HG02870 (cell line): ENCODE results near the gene MLLT6.

Source experiments
- ATAC-seq: cut with Tn5 transposase; IDR thresholded peaks from one replicate; pipeline ENCODE4 v1.9.1; 2021; ENCODE audit warnings: mild to moderate bottlenecking, moderate library complexity; ENCODE audit not compliant: unreplicated experiment

The MLLT6 gene

DNA sequence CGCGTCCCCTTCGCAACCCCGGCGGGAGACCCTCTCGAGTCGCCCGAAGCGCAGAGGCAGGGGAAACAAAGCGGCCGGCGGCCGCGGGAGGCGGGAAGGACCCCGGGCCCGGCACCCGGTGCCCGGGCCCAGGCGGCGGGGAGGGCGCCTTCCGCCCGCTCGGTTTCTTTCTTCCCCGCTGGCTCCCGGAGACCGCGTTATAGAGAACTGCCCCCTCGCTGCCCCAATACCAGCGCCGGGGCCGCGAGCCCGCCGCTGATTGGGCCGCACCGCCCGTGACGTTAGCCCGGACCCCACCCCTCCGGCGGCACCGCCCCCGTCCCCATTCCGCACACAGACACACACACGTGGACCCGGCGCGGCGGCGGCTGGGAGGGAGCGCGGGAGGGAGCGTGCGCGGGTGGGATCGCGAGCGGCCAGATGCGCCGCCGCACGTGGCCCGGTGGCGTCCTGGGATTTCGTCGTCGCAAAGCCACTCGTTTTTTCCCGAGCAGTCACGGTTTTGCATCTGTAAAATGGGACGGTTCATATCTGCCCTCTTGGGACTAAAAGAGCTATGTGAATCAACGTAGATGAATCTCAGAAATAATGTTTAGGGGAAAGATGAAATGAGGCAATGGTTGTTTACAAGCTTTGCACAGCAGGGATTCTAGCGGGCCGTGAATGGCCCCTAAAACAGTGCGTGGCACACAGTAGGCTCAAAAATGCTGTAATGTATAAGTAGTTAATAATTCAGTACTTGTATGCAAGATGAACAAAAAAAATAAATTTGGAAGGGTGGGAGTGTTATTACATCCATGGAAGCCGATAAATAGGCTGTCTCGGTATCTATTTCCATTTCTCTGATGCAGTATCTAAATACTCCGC is 30.1 kb upstream of the MLLT6 start, which contains the start of gene EPOP:
Gene EPOP (minus strand): TSS at position 209 of the 867 bp plus-strand sequence. CDS start 462 bp downstream, outside the sequence.
- no peak for ATAC-seq

DNA sequence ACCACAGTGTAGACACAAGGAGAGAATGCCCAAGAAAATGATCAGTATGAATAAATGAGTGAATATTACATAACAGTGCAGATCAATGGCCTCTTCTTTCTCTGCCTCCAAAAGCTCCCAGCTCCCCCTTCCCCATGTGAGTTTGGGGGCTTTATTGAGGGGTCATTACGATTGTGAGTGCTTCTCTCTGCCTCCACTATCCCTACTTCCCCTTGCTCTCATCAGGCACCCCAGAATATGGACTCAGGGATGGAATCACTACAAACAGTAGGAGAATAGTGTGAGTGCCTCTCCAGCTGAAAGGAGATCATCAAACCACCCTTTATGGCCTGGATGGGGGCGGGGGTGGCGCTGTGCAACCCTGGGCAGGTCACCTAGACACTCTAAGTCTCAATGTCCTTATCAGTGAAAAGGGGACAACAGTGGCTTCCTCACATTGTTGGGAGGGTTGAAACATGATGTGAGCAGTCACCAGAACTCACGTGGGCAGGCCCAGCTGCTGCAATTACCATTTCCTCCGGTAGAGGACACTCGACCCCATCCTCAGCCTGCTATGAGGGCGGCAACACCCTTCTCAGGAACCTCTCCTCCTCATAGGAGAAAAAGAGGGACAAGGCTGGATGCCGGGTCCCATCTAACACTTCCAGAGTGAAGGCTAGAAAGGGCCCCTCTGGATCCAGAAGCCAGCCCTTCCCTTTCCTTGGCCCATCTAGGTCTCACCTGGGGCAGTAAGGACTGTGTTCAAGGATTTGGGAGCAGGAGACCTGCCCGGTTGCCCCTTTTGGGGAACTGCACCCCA is 28.2 kb upstream of the MLLT6 start:
- ATAC-seq = no peak

DNA sequence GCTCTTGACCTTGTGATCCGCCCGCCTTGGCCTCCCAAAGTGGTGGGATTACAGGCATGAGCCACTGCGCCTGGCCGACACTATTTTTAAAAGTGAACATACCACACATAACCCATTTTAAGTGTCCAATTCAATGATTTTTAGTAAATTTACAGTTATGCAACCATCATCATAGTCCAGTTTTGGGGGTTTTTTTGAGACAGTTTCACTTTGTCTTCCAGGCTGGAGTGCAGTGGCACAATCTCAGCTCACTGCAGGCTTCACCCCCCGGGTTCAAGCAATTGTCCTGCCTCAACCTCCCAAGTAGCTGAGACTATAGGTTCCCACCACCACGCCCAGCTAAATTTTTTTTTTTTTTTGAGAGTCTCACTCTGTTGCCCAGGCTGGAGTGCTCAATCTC is 27.3 kb upstream of the MLLT6 start:
- no peak for ATAC-seq

DNA sequence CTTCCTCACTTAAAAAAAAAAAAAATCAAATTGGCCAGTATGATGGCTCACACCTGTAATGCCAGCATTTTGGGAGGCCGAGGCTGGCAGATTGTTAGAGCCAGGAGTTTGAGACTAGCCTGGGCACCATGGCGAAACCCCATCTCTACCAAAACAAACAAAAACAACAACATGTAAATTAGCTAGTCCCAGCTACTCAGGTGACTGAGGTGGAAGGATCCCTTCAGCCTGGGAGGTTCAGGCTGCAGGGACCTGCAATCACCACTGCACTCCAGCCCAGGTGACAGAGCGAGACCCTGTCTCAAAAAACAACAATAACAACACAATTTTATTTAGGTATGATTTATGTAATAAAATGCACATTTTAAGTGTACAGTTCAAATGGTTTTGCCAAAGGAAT is 24.0 kb upstream of the MLLT6 start:
- no peak for ATAC-seq

DNA sequence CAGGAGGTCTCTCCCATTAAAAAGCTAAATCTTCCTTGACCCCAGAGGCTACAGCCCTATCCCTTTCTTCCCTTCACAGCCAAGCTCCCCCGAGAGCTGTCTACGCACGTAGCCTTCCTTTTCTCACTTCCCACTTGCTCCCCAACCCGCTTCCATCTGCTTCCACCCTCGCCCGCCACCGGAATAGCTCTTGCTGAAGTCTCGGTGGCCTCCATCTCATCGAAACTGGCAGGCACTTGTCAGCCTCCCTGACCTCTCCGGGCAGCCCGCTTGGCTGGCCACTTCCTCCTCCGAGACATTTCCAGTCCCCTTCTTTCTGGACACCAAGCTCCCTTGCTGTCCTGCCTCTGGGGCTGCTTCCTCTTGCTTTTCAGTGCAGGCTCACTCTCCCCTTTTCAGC is 19.6 kb upstream of the MLLT6 start:
- ATAC-seq = no peak

DNA sequence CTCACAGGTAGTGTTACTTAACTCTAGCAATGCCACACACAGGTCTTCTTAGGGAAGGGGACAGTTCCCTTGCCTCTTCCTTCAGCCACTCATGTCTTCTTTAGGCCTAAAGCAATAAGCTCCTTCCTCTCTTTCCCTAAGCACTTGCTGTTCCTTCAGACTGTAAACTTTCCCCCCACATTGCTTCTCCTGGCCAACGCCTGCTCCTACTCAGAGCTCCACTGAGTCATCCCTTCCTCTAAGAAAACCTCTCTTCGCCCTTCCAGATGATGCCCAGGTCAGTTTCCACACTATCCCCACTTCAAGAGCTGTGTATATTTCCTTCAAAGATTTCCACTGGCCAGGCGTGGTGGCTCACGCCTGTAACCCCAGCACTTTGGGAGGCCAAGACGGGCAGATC is 17.8 kb upstream of the MLLT6 start:
- no peak for ATAC-seq

DNA sequence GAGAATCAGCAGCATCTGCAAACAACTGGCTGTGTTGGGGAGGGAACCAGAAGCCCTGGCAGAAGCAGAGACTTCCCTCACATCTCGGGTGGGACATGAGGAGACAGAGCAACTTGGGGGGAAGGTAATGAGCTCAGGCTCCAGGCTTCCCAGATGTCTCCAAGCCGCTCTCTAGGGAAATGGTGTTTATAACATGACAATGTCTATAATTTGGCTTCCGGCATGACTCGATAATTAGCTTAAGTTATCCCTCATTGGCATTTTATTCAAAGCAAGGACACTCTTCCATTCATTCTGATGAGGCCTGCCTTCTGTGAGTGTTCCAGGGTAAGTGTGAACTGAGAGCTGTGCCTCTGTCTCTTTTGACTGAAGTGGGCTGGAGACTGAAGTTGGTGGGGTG is 14.7 kb upstream of the MLLT6 start:
- no peak for ATAC-seq

DNA sequence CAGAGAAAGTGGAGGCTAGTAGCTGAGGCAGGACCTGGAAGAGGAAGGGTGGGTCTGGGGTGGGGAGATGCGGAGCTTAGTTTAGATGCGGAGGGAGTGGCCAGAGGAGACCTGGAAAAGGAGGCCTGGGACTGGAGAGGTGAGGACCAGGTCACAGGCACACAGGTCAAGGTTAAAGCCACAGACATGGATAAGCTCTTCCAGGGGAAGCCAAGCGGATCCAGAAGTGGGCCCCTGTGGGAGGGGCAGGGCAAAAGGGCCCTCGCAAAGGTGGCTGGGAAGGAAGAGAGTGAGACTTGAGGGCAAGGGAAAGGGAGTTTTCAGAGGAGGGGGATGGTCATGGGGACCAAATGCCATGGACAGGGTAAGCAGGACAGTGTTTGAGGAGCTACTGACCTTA is 13.9 kb upstream of the MLLT6 start:
- no peak for ATAC-seq

DNA sequence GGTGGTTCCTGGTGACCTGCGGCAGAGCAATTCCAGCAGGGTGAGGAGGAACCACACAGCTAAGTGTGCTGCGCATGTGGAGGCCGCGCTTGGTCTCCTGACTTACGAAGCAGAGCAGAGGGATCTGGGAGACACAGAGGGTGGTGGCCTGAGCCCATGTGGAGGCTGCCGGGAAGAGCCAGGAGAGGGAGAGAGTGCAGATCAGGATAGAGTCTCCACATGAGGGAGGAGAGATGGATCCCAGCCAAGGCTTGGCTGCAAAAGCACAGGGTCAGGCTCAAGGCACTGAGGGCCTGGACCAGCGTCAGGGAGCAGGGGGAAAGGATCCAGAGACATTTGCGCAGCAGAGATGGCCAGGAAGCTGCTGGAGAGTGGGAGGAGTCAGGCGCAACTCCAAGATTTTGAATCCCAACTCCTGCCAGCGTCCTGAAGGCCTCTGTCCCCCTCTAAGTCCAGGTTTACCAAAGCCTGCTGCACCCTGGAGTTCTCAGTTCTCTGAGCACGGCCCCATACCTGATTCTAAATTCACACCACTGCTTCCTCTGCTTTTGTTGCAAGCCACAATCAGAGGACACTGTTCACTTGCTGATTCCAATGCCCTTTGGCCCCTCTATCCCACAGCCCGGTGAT is 11.3 kb upstream of the MLLT6 start:
- ATAC-seq = no peak

DNA sequence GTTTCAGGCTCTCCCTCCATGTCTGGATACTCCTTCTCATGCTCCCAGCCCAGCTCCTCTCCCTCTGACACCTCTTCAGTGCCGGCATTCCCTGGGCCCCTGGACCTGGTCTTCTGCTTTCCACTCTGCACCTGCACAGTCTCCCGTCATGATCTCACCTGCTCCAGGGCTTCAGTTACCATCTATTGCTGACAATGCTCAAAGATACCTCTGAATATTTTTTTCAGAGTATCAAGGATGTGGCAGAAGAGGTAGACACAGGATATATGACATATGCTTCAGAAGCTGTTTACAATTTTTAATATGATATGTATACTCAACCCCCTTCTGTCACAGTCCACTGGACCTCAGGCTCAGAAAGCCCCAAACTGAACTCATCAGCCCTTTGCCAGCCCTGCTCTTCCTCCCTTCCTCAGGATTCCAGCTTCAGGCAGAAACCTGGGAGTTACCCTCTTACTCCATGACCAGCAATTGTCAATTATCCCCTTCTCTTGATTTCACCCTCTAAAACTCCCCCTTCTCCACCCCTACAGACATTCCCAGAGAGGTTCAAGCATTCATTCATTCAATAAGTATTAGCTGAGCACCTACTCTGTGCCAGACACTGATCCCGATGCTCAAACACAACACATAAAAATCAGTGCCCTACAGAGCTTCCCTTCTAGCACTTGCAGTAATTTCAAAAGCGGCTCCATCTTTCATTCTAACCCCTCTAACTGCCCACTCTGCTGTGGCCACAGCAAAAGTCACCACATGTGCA is 7.8 kb upstream of the MLLT6 start:
- no peak for ATAC-seq

DNA sequence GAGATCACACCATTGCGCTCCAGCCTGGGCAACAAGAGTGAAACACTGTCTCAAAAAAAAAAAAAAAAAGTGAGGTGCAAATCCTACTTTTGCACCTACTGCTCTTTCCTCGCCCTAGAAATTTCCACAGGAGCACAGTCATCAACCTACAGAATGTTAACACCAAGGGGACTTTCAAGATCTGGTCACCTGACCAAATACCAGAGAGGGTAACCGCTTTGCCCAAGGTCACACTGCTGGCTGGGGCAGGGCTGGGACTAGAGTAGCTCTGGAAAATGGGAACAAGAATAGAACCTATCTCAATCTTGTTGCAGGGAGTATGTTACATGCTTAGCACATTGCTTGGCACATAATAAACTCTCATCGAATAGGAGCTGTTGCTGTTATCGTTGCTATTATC is 6.3 kb upstream of the MLLT6 start:
- ATAC-seq = no peak

DNA sequence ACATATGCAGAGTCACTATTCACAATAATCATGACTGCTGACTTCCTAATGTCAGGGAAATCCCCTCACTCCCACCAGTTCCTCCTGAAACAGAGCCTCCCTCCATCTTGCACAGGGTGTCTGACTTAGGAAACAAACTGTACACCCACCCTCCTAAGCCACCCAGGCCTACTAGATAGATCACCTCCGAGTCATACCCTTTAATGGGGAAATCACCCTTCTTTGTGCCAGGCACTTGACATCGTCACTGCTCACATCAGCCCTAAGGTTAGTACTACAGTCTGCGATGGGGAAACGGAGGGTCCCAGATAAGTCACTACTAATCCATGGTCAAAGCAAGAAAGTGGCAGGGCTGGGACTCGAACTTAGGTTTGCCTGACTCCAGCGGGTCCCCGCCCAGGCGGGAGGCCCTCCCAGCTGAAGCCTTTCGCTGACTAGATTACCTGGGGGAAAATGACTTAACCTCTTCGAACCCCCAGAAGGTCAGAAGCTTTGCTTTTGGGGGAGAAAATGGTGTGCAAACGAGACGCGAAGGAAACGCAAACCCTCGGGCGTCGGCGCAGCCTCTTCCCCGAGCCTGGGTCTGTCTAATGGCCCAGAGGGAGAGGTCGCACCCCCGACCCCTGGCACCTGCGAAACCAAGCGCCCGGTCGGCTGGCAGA is 3.4 kb upstream of the MLLT6 start:
- peak; percentile 23 for ATAC-seq

DNA sequence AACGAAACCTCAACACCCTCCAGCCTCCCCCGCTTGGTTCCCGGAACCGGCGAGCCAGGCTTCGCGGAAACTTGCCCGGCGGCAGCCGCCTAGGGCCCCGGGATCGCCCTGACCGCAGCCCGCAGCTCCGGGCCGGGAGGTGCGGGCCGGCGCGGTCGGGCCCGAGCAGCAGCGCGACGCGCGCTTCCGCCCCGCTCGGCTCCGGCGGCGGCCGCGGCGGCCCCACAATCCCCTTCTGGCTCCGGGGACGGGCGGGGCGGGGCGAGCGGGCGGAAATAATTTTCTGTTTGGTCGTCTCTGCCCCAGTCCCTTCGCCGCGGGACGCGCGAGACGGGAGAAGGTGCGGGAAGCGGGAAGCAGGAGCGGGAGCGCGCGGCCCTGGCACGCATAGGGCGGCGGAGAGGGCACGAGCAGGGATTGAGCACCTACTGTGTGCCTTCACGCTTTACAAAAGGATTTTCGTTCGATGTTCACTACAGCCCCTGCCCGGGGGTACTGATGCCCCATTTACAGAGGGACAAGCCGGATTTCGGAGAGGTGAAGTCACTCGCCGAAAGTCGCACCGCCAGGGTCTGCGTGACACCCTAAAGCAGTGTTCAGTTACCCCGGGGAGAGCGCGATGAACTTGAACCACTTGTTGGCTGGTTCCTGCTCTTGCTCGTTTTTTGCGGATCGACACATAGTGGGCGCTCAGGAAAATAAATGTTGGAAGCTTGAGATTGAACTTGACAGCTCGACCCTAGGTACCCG is 2.7 kb upstream of the MLLT6 start:
- ATAC-seq = peak; percentile 31

DNA sequence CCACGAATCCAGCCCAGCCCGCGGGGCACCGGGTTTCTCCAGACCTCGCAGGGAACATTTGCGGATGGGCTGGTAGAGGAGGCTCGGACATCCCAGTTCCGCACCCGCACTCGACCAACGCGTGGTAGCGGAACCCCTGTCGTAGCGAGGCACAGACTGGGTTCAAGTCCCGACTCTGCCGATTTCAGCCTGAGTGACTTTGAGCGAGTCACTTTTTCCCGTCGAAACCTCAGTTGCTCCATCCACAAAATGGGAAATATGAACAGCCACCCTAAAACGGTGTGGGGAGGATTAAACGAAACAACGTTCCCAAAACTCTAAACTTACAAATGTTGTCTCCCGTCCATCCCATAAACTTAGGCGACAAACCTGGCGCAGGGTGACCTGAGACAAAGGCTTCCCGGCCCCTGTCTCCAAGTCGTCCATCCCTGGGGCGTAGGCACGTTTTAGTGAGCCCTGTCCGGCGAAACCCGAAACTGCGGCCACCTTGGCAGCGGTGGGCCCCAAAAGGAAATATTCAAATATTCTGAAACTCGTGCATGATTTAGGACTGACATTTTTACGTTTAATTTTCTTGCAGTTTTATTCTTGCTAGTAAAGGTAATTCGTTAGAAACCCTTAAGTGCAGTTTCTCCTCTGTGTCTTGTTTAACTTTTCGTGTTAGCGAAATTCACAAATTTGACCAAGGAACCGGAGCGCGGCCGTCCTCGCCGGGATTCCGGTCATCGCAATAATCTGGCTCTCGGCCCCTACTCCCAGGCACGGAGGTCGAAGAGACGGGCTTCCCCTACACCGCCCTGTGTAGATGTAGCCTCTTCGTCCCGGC is 1.9 kb upstream of the MLLT6 start:
- no peak for ATAC-seq

DNA sequence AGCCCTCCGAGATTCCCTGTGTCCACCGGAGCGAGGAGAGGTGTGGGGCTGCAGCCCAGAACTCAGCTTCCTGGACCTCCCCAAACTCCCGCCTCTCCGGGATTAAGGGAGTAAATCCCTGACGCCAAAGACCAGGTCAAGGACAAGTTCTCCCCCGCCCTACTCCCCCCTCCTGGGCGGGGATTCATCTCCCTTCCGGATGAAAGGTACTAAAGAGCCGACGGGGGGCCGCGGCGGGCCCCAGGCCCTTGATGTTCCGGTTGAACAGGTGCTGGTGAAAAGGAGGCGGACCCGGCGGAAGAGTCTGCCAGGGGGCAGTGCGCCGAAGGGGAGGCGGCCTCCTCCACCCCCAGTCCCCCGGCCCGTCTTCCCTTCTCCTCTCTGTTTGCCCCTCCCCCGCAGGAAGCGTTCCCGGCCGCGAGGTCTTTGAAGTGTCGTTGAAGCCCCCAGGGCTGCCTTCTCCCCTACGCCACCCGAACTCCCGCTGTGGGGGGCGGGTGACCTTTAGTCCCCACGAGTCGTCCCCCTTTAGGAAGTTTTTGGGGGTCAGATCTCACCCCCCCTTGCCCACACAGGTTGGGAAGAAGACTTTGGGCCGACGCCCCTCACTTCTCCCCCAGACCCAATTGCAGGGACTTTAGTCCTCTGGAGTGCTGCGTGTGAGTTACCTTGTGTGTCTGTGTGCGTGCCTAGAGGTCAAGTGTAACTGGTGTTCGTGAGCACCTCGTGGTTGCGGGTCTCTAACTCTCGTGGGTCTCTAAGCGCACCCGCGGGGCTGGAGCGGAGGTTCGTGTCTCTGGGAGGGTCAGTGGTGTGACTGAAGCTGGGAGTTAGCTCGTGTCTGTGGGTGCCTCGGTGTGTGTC is 1.1 kb upstream of the MLLT6 start:
- no peak for ATAC-seq

DNA sequence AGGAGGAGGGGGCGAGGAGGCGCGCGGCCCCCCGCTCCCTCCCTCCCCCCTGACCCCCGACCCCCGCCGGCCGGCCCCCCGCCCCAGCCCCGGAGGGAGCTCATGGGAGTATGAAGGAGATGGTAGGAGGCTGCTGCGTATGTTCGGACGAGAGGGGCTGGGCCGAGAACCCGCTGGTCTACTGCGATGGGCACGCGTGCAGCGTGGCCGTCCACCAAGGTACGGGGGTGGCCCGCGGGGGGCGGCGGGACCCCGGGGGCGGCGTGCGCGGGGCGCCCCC is 390 bp downstream of the MLLT6 start:
- no peak for ATAC-seq

DNA sequence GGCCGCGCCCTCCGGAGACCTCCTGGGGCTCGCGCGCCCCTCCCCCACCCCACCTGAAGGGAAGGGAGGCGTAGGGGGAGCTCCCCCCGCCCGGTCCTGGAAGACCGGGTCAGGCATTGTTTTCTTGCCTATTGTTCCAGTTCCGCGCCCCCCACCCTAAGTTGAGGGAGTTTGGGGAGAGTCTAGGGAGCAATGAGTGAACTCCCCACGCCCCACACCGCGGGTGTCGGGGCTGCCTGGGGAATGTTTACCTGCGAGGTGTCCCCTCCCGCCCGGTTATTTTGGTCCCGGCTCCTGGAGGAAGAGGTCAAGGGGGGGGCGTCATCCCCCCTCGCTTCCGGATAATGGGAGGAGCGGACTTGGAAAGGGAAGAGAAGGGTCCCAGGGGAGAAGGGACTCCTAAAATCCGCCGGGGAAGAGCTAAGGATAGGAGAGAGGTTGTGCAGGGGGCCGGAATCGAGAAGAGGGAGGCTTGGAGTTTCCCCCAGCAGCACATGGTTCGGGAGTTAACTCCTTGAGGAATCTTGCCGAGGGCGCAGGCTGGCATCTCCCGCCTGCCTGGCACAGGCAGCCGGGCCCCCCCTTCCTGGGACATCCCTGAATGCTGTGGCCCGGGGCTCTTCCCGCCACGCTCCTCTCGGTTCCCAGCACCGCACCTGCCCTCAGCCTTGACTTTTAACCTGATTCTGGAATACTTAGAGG is 881 bp downstream of the MLLT6 start:
- ATAC-seq = no peak
